GM18507 (cell line): ENCODE measurements around the gene MLC1.

ENCODE experiments used
- DNase-seq: peaks from one replicate; pipeline ENCODE4 v3.0.0; 2011; ENCODE audit warnings: low read depth; ENCODE audit not compliant: insufficient read length; ENCODE audit errors: extremely low spot score
- FAIRE-seq: peaks from 2 replicates; lab custom pipeline; 2011; peaks lifted over from hg19 to GRCh38; lab: Jason Lieb, UNC

Gene MLC1

GRCh38 chr22:50045211-50046018, 39.8 kb downstream of the MLC1 start:
- DNase-seq (no peak), FAIRE-seq (no peak)

GRCh38 chr22:50044485-50045118, 40.6 kb downstream of the MLC1 start:
- FAIRE-seq (no peak), DNase-seq (no peak)

- FAIRE-seq (no peak), DNase-seq (no peak)
These were observed 43.7 kb downstream of the MLC1 start for GRCh38 chr22:50041361-50042065.

GRCh38 chr22:50040717-50041116, 44.5 kb downstream of the MLC1 start:
- DNase-seq (no peak), FAIRE-seq (no peak)

GRCh38 chr22:50039669-50040443, 45.4 kb downstream of the MLC1 start:
- no peak for DNase-seq
- no peak for FAIRE-seq

- no peak for DNase-seq
- FAIRE-seq: no peak
These were observed 49.1 kb downstream of the MLC1 start for GRCh38 chr22:50035976-50036724.

- no peak for DNase-seq
- FAIRE-seq: no peak
These were observed 49.9 kb downstream of the MLC1 start for GRCh38 chr22:50035131-50035881.

GRCh38 chr22:50034126-50035081, 50.8 kb downstream of the MLC1 start:
- DNase-seq (no peak), FAIRE-seq (no peak)

- DNase-seq (no peak), FAIRE-seq (no peak)
These were observed 52.2 kb downstream of the MLC1 start for GRCh38 chr22:50032941-50033601.

- DNase-seq (no peak), FAIRE-seq (no peak)
These were observed 52.9 kb downstream of the MLC1 start for GRCh38 chr22:50032109-50032871.

- FAIRE-seq (no peak), DNase-seq (no peak)
These were observed 53.8 kb downstream of the MLC1 start for GRCh38 chr22:50031189-50032091.

- FAIRE-seq (peak; percentile 74), DNase-seq (peak; percentile 95)
These were observed 54.7 kb downstream of the MLC1 start for GRCh38 chr22:50030297-50031188.

- DNase-seq (no peak), FAIRE-seq (no peak)
These were observed 57.3 kb downstream of the MLC1 start for GRCh38 chr22:50027639-50028537.
